Fibroblast of peridontal ligament (primary cell): ENCODE data around the gene MGMT.

Experiments used
- DNase-seq: peaks from one replicate; pipeline ENCODE4 v3.0.0-alpha.2; 2010; ENCODE audit errors: extremely low read depth

The MGMT gene

DNA sequence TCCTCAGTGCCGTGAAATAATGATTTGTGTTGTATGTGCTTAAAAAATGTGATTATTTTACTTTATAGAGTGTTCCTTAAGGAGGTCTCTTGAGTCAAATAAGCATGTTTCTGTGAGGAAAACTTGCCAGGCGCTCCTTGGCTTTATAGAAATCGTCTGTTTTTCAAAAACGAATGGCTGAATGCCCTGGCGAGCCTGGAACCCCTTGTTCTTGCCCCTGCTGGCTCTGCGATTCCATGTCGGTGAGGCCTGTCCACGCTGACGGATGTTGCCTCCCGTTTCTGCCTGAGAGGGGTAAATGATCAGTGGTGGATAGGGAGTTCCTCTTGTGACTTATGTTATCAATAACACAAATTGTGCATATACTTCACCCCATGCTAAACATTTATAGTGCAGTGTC lies 75.5 kb downstream of the MGMT start:
- no peak for DNase-seq

DNA sequence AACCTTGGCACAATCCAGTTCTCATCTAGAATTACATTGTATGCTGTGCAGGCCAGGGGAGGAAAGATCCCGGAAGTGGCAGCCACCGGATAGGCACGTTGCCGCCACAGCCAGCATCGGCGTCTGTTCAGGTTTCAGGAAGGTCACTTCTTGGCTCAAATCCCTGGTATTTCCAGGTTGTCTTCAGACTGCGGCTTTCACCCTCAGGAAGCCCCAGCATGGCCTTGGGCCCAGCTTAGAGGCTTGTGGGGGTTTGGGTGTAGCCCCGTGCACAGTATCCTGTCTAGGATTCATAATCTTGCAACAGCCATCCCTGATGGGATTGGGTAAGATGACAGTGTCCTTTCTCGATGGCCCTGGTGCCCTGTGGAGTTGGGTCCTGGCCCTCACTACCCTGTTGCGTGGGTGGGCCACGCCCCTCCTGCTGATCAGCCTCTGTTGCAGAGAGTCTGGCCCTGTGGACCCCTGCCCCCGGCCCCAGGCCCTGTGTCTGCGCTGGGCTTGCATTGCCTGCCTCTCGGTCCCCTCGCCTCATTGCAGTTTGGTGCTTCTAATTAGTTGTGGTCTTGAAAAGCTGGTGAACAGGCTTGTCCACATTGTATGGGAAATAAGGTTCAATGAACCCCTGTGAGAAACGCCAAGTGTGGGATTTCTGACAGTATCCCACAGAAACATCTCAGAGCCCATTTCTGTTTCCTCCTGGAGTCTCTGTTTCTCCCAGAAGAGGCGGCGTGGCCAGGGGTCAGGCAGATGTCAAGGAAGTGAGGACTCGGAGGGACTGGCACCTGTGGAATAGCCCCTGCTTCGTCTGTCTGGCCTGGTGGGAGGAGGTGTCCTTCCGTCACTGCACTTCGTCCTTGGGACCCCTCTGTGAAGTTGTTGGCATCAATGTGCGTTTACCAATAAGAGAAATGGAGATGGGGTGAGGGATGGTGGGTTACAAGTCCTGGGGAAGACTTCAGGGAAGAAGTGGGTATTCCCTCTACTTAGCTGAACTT lies 77.5 kb downstream of the MGMT start:
- DNase-seq = no peak

- no peak for DNase-seq
Measured at GRCh38 chr10:129545261-129545660, 78.2 kb downstream of the MGMT start.

DNA sequence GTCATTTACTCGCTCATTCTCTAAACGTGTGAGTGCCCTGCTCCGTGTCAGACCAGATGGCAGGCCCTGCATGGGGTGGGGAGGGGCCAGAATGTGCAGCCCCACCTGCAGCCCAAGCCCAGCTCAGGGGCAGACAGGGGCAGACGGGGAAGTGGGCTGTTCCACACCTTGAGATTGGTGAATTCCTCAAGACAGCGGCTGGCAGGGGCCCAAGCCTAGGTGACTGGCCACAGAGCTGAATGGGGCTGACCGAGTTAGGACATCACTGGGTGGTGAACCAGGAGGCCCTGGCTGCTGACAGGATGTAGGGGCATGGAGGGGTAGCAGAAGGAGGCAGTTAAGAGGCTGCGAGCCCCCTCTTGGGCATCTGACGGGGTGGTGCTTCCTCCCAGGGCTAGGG lies 79.1 kb downstream of the MGMT start:
- DNase-seq = no peak

DNA sequence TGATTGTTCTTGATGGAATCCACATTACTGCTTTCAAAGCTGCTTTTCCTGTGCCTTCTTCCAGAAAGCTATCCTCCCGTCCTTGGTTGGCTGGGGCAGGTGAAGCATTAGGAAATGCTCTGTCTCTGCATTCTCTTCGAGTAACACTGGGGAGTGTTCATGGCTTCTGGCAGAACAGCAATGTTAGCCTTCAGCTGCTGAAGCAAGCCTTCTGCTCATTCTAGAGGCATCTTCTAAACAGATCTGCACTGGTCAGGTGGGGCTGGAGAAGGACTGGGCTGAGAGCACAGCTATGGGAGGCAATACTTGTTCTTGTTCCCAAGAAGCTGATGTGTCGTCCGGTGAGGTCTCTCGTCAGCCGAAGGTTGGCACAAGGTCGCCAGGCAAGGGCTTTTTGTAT lies 80.6 kb downstream of the MGMT start:
- peak; percentile 8 for DNase-seq

- DNase-seq = no peak
Measured at GRCh38 chr10:129548600-129548999, 81.6 kb downstream of the MGMT start.

GRCh38 chr10:129550076-129550475 lies 83.0 kb downstream of the MGMT start:
- DNase-seq = no peak

- no peak for DNase-seq
Measured at GRCh38 chr10:129550658-129551057, 83.6 kb downstream of the MGMT start.

- no peak for DNase-seq
Measured at GRCh38 chr10:129552119-129552518, 85.1 kb downstream of the MGMT start.

- no peak for DNase-seq
Measured at GRCh38 chr10:129553928-129554327, 86.9 kb downstream of the MGMT start.

GRCh38 chr10:129556316-129556715 lies 89.3 kb downstream of the MGMT start:
- no peak for DNase-seq

DNA sequence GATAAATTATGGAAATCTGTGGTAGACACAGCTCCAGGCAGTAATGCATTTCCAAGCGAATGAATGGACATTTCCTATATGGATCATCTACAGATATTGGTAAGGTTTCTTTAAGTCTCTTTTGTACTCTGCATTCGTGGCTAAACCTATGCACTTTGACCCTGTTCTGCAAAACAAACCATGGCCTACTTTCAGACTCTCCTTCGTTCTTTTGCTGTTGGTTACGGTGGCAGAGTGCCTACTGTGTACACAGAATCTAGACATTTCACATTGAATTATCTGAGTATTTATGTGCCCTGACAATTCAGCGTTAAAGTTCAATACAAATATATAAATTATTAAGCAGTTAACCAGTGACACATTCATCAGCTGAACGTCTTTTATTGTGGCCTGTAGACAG lies 93.3 kb downstream of the MGMT start:
- no peak for DNase-seq

- DNase-seq = no peak
Measured at GRCh38 chr10:129562487-129562886, 95.4 kb downstream of the MGMT start.

- DNase-seq = no peak
Measured at GRCh38 chr10:129564923-129565322, 97.9 kb downstream of the MGMT start.

GRCh38 chr10:129568583-129569344 lies 101.7 kb downstream of the MGMT start:
- no peak for DNase-seq

DNA sequence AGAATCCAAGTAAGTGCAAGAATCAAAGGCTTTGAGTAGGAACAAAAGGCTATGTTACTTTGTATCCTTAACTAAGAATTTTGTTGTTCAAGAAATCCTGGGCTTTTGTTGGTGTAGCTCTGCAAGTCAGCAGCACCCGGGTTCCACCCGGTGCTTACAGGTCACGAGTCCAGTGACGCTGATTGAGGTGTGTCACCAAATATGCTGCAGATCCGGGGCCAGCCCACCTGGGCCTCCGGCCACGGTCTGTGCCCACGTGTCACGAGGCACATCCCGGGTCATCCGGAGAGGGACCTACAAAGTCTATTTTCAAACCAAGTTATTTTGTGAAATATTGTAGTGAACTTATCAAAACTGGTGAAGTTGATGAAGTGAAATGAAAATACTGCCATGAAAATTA lies 103.1 kb downstream of the MGMT start:
- no peak for DNase-seq

- no peak for DNase-seq
Measured at GRCh38 chr10:129579228-129579627, 112.2 kb downstream of the MGMT start.

DNA sequence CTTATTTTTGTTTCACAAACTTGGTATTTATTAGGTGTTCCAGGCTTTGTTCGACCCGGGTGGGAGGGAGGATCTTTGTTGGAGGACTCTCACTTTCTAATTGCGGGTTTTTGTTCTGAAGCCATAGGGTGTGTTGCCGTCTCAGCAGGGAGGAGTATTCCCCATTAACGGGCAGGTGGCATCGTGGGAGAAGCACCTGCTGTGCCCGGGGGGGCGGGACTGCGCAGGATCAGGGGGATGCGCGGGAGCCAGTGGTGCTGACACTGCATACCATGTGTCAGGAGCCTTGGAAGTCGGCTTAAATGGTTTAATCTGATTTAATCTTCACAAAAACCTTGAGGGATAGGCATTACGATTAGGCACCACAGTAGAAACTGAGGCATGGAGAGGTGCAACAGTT lies 113.0 kb downstream of the MGMT start:
- no peak for DNase-seq

DNA sequence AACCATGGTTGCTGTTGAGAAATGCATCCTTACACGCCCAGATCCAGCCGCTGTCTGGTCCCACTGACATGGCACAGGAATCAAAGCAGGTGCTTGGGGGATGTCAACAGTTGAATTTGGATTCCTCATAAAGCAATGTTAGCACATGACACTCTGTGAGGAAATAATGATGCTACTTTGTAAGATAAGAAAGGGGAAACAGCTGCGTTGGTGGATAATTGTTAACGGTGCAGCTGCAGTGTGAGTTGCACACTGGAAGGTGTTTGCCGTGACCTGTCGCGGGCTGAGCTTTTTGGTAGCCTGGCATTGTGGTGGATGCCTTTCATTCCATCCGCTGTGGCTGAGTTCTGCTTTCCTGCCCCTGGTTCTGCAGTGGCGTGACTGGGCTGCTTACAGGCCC lies 113.9 kb downstream of the MGMT start:
- no peak for DNase-seq

DNA sequence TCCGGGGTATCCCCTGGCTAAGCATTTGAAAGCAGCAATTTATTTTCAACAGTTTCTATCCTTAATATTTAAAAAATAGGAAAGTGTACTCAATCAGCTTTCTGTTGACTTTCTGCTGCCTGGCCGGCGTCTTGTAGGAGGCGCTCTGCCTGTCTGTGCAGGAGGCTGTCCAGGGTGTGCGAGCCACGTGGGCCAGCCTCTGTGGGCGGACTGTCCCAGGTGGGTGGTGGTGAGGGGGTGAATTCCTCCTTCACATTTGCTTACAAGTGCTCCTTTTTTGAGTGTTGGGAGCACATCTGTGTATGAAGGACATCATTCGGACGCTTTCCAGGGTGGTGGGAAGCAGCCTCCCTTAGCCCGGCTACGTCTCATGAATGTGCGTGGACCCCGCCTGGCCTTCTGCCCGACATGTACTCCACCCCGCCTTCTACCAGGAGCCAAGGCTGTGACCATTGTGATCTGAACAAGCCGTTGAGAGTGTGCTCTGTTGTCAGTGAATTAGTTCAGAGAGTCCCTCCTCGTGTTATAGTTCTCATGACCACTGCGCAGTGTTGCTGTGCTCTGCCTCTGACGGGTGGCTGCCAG lies 114.9 kb downstream of the MGMT start:
- DNase-seq = no peak

- DNase-seq = no peak
Measured at GRCh38 chr10:129583831-129584230, 116.8 kb downstream of the MGMT start.

DNA sequence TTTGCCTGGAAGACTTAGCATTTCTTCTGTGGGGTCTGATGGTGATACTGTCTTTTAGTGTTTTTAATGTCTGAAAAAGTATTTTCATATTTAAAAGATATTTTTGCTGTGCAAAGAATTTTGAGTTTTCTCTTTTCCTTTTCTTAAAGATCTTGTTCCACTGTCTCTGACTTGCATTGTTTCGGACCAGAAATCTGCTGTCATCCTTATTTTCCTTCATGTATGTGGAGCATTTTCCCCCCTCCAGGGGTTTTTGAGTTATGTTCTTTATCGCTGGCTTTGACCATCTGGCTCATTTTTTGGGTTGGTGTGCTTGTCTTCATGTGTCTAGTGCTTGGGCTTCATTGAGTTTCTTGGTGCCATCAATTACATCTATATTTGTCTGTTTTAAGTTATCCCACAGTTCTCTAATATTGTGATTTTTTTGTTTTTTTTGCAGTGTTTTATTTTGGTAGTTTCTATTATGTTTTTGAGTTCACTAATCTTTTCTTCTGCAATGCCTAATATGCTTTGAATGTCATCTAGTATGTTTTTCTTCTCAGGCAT lies 119.9 kb downstream of the MGMT start:
- peak; percentile 5 for DNase-seq
